EH (cell line): ENCODE measurements around the gene TNRC6A.
"Not testable (repeated sequence)": the region's sequence is repeated elsewhere in the genome, so short reads cannot be mapped to it uniquely, and the experiment has no call there.

Experiments
- DNase-seq: peaks from one replicate; pipeline ENCODE4 v3.0.0-alpha.2; 2015; ENCODE audit warnings: low read depth

TNRC6A gene

GRCh38 chr16:24728011-24728410 is 1.4 kb upstream of the TNRC6A start:
- DNase-seq = no peak

- DNase-seq = no peak
These were observed 584 bp upstream of the TNRC6A start for GRCh38 chr16:24728891-24729242.

GRCh38 chr16:24729951-24730815 is 732 bp downstream of the TNRC6A start:
- DNase-seq = peak; percentile 52

GRCh38 chr16:24730914-24731313 is 1.5 kb downstream of the TNRC6A start:
- no peak for DNase-seq

- no peak for DNase-seq
These were observed 2.4 kb downstream of the TNRC6A start for GRCh38 chr16:24731722-24732419.

- peak; percentile 64 for DNase-seq
These were observed 4.9 kb downstream of the TNRC6A start for GRCh38 chr16:24734382-24734781.

- DNase-seq = no peak
These were observed 7.3 kb downstream of the TNRC6A start for GRCh38 chr16:24736758-24737157.

GRCh38 chr16:24737391-24737871 is 8.0 kb downstream of the TNRC6A start:
- peak; percentile 70 for DNase-seq

- DNase-seq = no peak
These were observed 8.6 kb downstream of the TNRC6A start for GRCh38 chr16:24737916-24738594.

- DNase-seq = no peak
These were observed 9.4 kb downstream of the TNRC6A start for GRCh38 chr16:24738895-24739294.

- DNase-seq = no peak
These were observed 12.4 kb downstream of the TNRC6A start for GRCh38 chr16:24741862-24742261.

GRCh38 chr16:24742610-24743009 is 13.2 kb downstream of the TNRC6A start:
- DNase-seq = not testable (repeated sequence)

- no peak for DNase-seq
These were observed 15.9 kb downstream of the TNRC6A start for GRCh38 chr16:24745391-24745790.

- DNase-seq = no peak
These were observed 16.3 kb downstream of the TNRC6A start for GRCh38 chr16:24745791-24746190.

- no peak for DNase-seq
These were observed 18.0 kb downstream of the TNRC6A start for GRCh38 chr16:24747441-24747840.

GRCh38 chr16:24748242-24748641 is 18.8 kb downstream of the TNRC6A start:
- DNase-seq = peak; percentile 91

GRCh38 chr16:24749310-24749709 is 19.9 kb downstream of the TNRC6A start:
- DNase-seq = no peak

GRCh38 chr16:24749872-24750271 is 20.4 kb downstream of the TNRC6A start:
- DNase-seq = not testable (repeated sequence)

GRCh38 chr16:24753000-24753399 is 23.5 kb downstream of the TNRC6A start:
- DNase-seq = no peak

- no peak for DNase-seq
These were observed 24.0 kb downstream of the TNRC6A start for GRCh38 chr16:24753437-24753836.

GRCh38 chr16:24754543-24754942 is 25.1 kb downstream of the TNRC6A start:
- no peak for DNase-seq

GRCh38 chr16:24755201-24755874 is 25.9 kb downstream of the TNRC6A start:
- no peak for DNase-seq
